OCI-LY1 (cell line): ENCODE measurements around the gene FAM136A.

ENCODE experiments used
- CTCF ChIP-seq: fragments of 200-600 bp; sonication (generic), shearing (Covaris generic); IDR thresholded peaks from 2 replicates; pipeline ENCODE4 v1.5.1; 2017; ENCODE audit warnings: mild to moderate bottlenecking, antibody characterized with exemption, low read length, moderate library complexity, mixed read lengths
- EZH2 ChIP-seq: fragments of 200-600 bp; sonication (generic), shearing (Covaris generic); IDR thresholded peaks from 2 replicates; pipeline ENCODE4 v1.8.0; 2017; ENCODE audit warnings: borderline replicate concordance, mixed run types, mild to moderate bottlenecking, antibody characterized with exemption, low read length, moderate library complexity, mixed read lengths

DNA sequence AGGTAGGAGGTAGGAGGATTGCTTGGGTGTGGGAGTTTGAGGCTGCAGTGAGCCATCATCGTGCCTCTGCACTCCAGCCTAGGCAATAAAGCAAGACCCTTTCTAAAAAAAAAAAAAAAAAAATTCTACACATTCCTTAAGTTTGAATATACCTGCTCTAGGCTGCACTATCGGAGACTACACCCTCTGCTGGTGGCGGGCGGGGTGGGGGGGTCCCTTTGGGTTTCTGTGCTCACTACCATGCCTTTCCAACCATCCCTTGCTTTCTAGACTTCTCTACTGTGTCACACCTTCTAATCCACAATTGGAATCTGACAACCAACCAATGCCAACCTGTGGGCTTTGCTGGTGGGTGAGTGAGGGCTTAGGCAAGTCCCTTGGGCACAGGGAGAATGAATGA is 34.7 kb upstream of the FAM136A start:
- TF ChIP-seq CTCF (no peak), EZH2 (no peak)
